SK-N-DZ (cell line): ENCODE measurements around the gene HOXB1.

Experiments used
- small RNA-seq, 2 experiments: library from RNA; depleted of rRNA; stranded (forward); fragments of <200 nt; gene quantifications; one replicate each; pipeline ENCODE3, GENCODE V24; 2014

Gene HOXB1

Small RNA genes within 50 kb of the gene (small RNA-seq; reads per million reads assigned to genes)
- gene RF00019: 0 reads per million in 2 experiments
